ENCODE measurements around the gene NID1. TPM values are rescaled to one million over a fixed set of nuclear protein-coding genes. Genes with fewer than 3 reads are reported as not detected.

Gene NID1
- total RNA-seq, 1 experiment from 2014 or later: 0.32 TPM

- ATAC-seq: no peak
- no peak for DNase-seq (ENCODE audit: low read depth, low spot score)
- no peak overlapping the region for H3K4me2 ChIP-seq (ENCODE audit: low read length)
- RAD21 ChIA-PET (ENCODE audit: low non-redundant PET in 1 of 2, low total read pairs in 2 of 2, uncharacterized antibody in 2 of 2, unreplicated experiment in 2 of 2): no interaction called here
- no peaks in the 10 kb centered on the region for H4K20me1 ChIP-seq (ENCODE audit: insufficient read depth)
- intact Hi-C loops (cut with micrococcal nuclease): no loop called here
- BruUV-seq (replicated peaks): no TSS peak
- no peak overlapping the region for H3K27ac ChIP-seq (ENCODE audit: low read depth, low read length)
- no peaks in the 10 kb centered on the region for H3K4me1 ChIP-seq (ENCODE audit: control insufficient read depth in 1 of 2, insufficient read depth in 2 of 2, low read length in 2 of 2)
- no peak overlapping the region for H3K9ac ChIP-seq (ENCODE audit: low read length)
- no peak overlapping the region for H3K4me3 ChIP-seq (replicated peaks in 1 of 2; ENCODE audit: low read depth in 1 of 2, low read length in 2 of 2)
- POLR2A ChIA-PET: no interaction called here
- H2AFZ ChIP-seq (ENCODE audit: low read depth, low read length, poor library complexity, severe bottlenecking): no peak overlapping the region
- no peaks in the 10 kb centered on the region for H3K36me3 ChIP-seq (ENCODE audit: control insufficient read depth in 1 of 2, insufficient read depth in 2 of 2, low read length in 2 of 2)
- no peaks in the 10 kb centered on the region for H3K9me2 ChIP-seq (ENCODE audit: insufficient read depth)
- CTCF ChIA-PET: no interaction called here
- TF ChIP-seq POLR2A (IDR thresholded peaks at IDR 0.05; ENCODE audit: borderline replicate concordance, extremely low read depth, insufficient read depth, insufficient read length) (no peak), ZFX (IDR thresholded peaks at IDR 0.05) (no peak), CEBPB (IDR thresholded peaks at IDR 0.05; ENCODE audit: low read depth) (no peak), POLR2AphosphoS5 (IDR thresholded peaks at IDR 0.05; ENCODE audit: low read depth, low read length) (no peak), ELF1 (IDR thresholded peaks at IDR 0.05; ENCODE audit: borderline replicate concordance, low read depth) (no peak), CBX3 (IDR thresholded peaks at IDR 0.05; ENCODE audit: low read depth) (no peak), ZBTB33 (IDR thresholded peaks at IDR 0.05; ENCODE audit: extremely low read depth, insufficient replicate concordance, low read length) (no peak), SP1 (IDR thresholded peaks at IDR 0.05; ENCODE audit: low read depth) (no peak), EZH2phosphoT487 (IDR thresholded peaks at IDR 0.05; ENCODE audit: borderline replicate concordance) (no peak)
- TF ChIP-seq, protein P1, sequence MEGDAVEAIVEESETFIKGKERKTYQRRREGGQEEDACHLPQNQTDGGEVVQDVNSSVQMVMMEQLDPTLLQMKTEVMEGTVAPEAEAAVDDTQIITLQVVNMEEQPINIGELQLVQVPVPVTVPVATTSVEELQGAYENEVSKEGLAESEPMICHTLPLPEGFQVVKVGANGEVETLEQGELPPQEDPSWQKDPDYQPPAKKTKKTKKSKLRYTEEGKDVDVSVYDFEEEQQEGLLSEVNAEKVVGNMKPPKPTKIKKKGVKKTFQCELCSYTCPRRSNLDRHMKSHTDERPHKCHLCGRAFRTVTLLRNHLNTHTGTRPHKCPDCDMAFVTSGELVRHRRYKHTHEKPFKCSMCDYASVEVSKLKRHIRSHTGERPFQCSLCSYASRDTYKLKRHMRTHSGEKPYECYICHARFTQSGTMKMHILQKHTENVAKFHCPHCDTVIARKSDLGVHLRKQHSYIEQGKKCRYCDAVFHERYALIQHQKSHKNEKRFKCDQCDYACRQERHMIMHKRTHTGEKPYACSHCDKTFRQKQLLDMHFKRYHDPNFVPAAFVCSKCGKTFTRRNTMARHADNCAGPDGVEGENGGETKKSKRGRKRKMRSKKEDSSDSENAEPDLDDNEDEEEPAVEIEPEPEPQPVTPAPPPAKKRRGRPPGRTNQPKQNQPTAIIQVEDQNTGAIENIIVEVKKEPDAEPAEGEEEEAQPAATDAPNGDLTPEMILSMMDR (IDR thresholded peaks at IDR 0.05 in 2 of 3, conservative IDR thresholded peaks at IDR 0.05 in 1 of 3; ENCODE audit: borderline replicate concordance in 1 of 3, insufficient read depth in 1 of 3, low read depth in 2 of 3, low read length in 2 of 3): no peak
- no peaks in the 10 kb centered on the region for H3K9me3 ChIP-seq (ENCODE audit: control insufficient read depth in 1 of 2, insufficient read depth in 1 of 2, low read depth in 1 of 2, low read length in 2 of 2)
- no peaks in the 10 kb centered on the region for H3K79me2 ChIP-seq (ENCODE audit: insufficient read depth, low read length)
- no peaks in the 10 kb centered on the region for H3K27me3 ChIP-seq (ENCODE audit: insufficient read depth, low read length)
These were observed 19.1 kb downstream of the NID1 start for GRCh38 chr1:236045771-236046170.

Data from HCT116 (cell line).